Inferior parietal cortex (tissue), 1 donor: ENCODE measurements around the gene EMC6.

Experiments used
- DNase-seq: peaks from one replicate; pipeline ENCODE4 v3.0.0-alpha.2; 2016; ENCODE audit errors: extremely low spot score

Gene EMC6

DNA sequence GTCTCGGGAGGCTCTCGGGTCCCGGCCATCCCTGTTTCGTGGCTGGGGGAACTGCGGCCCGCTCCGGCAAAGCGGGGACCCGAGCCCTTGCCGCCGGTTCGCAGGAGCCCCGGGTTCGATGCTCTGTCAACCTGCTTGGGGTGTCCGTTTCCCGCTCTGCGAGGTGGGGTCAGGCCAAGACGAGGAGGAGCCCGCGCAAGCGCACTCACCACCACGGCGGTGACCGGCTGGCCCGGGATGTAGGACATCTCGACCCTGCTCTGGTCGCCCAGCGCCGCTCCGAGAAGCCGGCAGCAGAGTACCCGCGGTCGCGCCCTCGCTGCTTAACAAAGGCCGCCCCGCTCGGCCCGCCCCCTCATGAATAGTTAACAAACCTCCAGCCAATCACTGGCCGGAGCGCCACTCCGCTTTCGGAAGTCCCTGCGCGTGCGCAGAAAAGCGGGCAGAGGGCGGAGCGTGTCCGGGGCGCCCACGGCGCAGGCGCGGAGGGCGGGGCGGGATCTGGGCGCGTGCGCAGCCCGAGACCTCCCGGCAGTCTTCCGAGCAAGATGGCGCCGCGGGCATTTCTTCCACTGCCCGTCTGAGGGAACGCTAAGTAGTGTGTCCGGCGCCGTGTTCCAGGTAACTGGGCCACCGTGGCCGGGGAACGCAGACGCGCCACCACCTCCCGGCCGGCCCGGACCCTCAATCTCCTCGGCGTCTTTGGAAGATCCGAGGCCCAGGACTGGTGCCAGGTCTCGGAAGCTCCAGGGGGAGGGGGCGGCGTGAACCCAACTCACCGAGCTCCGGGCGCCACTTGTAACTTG, at the start of gene EMC6, which contains the start of gene TAX1BP3:
Gene EMC6, plus strand, starts transcription at position 534 of the 806 bp plus-strand sequence. CDS start 335 bp downstream, outside the sequence.
Gene TAX1BP3, minus strand, starts transcription at position 300 of the 806 bp plus-strand sequence. Its CDS starts 52 bp downstream, at position 248.
- DNase-seq = peak; percentile 98

DNA sequence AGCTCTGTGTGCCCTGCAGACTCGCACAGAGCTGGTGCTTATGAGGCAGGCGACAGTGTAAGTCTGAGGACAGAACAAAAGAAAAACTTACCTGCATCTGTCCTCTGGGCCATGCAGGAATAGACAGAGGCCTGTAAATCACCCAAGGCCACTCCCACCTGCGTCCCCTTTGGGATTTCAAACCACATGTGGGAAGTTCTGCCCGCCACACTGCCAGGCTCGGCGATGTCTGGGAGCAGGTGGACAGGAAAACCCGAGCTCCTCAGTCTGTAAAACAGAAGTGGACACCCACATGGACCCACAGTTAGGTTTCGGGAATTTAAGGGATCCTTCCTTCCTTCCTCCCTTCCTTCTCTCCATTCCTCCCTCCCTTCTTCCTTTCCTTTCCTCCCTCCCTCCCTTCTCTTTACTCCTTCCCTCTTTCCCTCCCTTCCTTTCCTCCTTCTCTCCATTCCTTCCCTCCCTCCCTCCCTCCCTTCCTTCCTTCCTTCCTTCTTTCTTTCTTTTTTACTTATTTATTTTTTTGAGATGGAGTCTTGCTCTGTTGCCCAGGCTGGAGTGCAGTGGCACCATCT, 47.4 kb upstream of the EMC6 start:
- no peak for DNase-seq

DNA sequence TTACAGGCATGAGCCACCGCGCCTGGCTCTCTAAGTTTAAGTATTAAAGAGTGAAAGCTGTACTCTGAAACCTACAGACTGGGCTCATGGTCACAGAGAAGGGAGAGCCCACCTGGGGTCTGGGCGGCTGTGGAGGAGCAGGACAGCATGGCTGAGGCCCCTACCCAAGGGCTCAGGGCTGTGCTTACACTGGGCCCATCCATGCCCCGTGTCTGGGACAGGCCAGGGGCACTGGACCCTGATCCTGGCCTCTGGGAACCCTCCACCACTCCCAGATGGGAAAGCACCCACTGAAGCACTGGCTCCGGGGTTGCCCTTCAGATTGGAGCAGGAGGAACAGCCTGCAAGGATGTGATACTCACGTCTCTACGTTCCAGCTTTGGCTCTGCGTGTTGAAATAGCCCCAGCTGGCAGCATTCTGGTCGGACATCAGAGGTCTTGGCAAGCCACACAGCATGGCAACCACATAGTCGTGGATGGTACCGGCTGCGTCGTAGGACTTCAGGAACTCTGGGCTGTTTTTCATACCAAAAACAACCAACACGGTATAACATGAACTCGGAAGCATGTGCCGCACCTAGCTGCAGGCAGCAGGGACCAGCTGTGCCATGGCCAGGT, 45.5 kb upstream of the EMC6 start:
- no peak for DNase-seq

DNA sequence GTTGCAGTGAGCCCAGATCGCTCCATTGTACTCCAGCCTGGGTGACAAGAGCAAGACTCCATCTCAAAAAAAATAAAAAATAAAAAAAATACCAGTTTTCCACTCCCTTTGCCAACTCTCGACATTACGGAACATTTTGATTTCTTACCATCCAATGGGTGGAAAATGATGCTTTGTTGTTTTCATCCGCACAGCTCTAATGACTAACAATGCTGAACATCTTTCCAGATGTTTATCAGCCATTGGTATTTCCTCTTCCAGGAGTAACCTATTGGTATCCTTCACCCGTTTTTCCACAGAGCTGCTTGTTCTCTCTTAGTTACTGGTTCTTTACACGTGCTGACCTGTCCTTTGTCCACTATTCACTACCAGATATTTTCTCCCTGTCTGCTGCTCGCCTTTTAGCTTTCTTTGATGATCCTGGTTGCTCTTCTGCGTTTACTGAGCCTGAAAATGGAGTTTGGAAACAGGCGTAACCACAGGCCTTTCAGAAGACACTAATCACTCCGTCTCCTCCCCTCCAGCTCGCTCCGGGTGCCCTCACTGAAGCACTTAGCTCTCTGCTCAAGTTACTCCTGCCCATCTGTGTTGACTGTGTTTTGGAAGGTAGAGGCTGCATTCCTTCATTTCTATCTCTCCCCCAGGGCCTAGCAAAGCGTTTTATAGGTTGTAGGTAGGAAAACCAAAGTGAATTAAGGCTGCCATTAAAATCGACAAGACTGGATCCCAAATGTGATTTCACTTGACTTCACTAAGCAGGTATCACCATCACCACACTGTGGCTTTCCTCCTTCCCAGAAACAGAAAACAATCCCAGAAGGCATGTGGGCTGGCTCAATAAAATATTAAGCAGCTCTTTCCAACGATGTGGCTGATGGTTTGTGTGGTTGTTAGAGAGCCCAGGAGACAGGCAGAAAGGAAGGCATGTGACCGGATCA, 41.5 kb upstream of the EMC6 start:
- DNase-seq = no peak

DNA sequence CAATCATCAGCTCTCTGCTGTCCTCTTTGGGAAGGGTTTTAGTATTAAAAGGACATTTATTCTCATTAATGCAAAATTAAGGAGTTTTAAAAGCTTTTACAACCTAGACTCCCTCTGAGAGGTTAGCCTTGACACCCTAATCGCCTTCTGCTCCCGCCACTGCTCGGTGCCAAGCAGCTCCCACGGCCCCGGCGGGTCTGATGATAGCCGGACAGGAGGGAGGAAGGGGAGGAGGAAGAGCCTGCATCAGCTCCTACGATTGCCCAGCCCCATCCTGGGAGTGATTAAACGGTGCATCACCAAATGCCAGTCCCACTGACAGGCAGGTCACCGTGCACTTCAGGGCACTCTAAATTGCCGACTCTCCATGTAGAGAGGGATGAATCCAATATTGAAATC, 40.8 kb upstream of the EMC6 start:
- DNase-seq = no peak

DNA sequence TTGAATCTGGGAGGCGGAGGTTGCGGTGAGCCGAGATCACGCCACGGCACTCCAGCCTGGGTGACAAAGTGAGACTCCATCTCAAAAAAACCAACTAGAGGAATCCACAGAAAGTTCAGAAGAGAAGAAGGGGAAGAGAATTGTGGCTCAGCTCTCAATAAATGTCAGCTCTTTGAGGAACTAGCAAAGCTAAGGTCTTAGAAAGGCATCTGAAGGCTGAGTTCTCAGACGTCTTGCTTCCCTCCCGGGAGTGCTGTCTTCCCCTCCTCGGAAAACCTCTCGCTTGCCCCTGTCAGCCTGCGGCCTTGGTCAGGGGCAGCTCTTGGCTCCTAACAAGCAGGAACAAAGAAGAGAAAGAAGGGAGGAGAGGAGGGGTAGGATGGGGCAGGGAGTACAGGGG, 37.8 kb upstream of the EMC6 start:
- no peak for DNase-seq

DNA sequence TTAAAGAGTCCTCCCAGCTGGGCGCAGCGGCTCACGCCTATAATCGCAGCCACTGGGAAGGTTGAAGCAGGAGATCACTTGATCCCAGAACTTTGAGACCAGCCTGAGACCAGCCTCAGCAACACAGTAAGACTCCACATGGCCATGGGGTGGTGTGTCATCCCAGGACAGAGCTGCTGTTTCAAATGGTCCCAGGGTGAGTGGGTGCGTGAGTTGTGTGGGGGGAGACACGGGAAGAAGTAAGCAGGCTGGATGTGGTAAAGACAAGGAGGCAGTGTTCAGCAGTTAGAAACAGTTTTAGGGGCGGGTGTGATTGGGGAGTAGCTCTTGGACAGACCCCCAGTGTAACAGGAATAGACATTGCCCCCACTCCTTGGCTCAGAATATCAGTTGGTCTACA, 36.3 kb upstream of the EMC6 start:
- DNase-seq = no peak

DNA sequence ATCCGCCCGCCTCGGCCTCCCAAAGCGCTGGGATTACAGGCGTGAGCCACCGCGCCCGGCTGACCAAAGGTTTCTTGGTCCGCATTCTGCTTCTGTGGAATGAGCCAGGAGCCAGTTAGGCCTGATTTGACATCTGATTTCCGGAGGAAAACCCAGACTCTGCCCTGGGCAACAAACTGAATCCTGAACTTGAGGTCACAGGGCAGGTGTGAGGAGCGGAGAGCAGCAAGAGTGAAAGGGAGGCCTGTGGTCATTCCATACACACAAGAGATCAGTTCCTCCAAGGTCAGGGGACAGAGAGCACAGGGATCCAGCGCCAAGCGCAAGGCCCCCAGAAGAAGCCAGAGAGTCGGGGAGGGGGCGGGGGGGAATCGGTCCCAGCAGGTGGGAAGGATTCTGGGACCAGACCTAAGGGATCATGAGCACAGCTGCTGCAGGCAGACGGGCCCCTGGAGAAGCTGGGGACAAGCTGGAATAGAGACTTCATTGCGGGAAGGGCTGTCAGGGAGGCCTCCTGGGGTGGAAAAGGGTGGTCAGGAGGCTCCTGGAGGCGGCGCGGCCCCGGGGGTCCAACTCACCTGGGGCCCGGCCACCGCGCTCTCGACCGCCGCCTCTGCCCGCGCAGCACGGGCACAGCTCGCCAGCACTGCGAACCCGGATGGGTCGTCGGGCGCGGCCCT, 33.0 kb upstream of the EMC6 start:
- no peak for DNase-seq

DNA sequence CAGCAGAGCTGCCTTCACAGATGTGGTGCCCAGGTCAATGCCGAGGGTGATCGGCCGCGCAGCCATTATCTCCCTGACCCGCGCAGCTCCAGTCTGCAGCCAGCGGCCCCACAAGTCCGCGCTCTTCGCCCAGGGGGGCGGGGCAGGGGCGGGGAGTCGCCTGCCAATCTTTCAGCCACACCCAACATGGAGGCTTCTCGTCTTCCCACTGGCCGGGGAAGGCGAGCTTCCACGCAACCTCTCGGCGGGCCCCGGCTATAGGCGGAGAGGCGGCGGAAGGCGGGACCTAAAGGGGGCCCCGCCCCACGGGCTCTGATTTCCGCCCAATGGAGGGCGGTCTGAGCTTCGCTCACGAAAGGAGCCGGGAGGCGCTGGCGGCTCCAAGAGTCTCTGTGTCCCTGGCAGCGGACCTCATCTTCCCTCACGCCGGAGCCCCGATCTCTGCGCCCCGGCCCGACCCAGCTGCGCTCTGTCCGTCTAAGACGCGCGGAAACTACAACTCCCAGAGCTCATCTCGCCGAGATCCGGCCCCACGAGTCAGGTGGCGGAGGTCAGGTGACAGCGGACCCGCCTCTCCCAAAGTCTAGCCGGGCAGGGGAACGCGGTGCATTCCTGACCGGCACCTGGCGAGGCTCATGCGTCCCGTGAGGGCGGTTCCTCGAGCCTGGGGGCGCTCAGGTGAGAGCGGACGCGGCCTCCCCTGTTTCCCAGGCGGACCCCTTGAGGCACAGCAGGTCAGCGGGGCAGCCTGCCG, 32.3 kb upstream of the EMC6 start, which contains the start of the genes CTNS and SHPK:
Gene CTNS, plus strand, starts transcription at position 607 of the 754 bp plus-strand sequence. CDS start 3,447 bp downstream, outside the sequence.
Gene SHPK, minus strand, starts transcription at position 97 of the 754 bp plus-strand sequence. Its CDS starts 31 bp downstream, at position 66.
- DNase-seq = peak; percentile 97

DNA sequence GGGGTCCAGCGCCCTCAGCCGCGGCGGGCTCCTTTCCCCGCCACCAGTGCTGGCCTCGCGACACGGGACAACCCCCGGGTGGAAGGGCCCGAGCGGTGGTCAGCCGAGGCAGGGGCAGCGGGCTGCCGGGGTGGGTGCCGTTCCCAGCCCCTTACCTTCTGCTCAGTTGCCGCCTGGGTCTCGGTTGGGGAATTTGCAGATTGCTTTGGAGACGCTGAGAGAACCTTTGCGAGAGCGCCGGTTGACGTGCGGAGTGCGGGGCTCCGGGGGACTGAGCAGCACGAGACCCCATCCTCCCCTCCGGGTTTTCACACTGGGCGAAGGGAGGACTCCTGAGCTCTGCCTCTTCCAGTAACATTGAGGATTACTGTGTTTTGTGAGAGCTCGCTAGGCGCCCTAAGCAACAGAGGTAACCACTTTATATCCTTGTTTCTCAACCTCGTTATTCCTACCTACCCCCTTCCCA, 31.7 kb upstream of the EMC6 start:
- no peak for DNase-seq

DNA sequence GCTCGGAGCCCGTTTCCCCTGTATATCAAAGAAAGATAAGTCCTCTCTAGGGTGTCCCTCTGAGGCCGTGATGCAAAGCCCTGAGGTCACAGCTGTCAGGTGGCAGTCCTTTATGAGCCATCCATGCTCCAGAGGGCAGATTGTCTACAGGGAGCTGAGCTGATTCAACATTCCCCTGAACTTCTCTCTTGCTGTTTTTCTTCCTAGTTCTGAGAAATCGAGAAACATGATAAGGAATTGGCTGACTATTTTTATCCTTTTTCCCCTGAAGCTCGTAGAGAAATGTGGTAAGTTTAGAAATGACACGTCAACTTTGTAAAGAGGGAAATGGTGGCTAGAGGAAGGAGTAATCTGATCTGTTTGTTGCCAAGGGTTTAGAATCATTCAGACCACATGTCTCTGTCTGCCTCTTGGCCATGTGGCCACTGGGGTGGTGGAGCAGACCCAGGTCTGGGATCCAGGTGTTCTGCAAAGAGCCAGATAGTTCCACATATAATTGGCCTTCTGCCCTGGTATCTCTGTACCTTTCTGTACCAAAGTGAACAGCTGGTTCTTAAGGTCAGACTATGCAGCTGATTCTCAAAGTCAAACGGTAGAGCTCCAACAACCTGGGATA, 28.5 kb upstream of the EMC6 start:
- no peak for DNase-seq

DNA sequence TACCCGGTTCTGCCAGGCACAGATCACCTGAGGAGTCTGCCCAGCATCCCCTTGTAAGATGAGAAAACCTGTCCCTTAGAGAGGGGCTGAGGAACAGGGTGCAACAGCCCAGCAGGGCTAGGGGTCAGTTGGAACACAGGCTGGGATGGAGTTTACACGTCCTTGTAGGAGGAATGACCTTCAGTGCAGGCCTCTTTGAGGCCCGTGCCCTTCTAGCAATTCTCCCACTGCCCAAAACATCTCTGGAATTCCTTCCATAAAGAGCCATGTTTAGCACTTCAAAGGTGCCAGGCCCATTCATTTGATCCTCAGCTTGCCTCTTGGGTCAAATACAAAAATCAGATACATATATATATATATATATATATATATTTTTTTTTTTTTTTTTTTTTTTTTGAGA, 27.6 kb upstream of the EMC6 start:
- DNase-seq = no peak

DNA sequence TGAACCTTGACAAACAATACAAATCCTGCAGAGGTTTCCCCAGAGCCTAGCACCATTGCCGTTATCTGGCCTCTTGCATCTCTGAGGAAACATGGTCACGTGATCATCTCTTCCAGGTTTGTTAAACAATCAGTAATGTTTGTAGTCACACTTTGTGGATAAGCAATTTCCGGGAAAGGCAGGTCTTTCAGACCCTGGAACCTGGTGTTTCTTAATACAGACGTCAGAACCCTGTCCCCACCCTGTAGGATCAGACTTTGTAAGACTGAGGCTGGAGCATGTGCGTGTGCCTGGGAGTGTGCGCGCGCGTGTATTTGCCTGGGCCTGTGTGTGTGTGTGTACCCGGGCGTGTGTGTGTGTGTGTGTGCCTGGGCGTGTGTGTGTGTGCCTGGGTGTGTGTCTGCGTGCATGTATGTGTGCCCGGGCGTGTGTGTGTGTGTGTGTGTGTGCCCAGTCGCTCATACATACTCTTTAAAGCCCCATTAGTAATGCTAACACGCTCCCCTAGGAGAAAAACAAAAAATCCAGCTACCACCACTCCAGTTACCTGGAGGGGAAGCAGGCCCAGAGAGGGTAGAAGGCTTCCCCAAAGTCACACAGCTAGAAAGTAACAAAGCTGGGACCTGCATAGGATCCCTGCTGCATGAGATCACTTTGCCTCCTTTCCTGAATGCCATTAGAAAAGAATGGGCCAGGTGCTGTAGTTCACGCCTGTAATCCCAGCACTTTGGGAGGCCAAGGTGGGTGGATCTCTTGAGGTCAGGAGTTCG, 26.7 kb upstream of the EMC6 start:
- no peak for DNase-seq

DNA sequence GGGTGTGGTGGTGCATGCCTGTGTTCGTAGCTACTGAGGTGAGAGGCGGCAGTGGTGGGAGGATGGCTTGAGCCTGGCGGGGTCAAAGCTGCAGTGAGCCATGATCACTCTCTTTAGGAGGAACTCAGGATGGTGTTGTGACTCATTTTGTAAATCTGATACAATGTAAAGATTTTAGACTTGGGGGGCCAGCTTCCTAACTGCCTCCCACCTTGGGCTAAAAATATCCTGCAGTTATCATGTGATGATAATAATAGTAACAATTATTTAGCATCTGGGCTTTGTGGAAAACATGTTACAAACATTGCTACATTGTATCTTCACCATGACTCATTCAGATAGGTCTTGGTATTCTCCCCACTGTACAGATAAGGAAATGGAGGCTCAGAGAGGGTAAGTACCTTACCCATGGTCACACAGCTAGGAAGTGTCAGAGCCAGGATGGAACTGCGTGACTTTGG, 24.7 kb upstream of the EMC6 start:
- DNase-seq = no peak

DNA sequence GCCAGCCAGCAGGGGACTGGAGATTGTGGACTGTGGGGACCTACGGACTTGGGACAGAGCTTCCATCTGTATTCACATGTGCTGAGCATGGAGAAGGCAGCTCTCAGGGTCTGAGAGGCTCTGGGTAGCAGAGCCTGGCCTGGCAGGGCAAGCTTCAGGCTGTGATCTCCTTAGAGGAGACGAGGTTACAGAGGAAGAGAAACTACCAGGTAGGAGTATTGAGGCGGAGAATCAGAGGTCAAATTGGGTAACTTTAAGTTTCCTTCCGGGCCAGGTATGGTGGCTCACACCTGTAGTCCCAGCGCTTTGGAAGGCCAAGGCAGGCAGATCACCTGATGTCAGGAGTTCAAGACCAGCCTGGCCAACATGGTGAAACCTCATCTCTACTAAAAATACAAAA, 23.3 kb upstream of the EMC6 start:
- DNase-seq = no peak

DNA sequence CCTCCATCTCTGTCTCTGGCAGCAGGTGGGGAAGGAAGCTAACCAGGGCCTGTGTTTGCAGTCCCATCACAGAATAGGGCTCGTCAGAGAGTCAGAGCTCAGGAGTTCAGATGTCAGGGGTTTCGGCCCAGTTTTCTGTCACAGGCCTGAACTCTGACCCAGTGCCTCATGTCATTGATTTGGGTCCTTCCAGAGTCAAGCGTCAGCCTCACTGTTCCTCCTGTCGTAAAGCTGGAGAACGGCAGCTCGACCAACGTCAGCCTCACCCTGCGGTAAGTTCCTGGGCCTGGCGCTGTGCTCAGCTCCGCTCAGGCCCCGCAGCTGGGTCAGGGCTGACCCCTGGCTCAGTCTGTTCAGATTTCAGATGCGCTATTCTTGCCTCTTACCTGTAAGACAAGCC, 21.4 kb upstream of the EMC6 start:
- DNase-seq = no peak

DNA sequence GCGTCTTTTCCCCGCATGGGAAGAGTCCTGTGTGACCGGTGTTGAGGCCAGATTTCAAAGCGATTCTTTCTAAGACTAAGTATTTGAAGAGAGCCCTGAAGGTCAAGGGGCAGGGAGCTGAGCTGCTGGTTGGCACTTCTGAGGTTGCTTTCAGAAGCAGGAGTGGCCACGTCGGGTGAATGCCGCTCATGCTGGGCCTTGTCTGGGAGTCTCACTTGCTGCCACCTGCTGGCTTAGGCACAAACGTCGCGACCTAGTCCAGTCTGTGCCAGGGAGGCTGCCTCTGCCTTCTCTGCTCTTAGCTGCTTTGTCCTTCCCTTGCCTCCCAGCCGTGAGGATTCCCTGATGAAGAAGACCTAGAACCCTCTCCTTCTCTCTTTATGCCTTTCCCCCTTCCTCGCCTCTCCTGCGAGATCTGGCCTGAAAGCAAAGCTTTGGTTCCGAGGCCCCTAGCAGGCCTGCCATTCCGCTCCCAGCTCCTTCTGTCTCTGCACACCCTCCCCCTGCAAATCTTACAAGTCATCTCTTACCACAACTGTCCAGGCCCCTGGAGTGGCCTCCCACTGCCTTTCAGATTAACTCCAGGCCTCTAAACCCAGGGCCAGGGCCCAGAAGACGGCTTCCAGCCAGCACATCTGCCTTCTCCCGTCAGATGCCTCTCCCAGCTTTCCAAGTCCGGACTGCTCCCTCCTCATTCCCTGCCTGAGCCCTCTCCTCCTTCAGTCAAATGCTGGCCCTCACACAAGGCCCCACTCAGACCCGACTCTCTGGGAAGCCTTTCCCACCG, 20.6 kb upstream of the EMC6 start:
- DNase-seq = peak; percentile 53

DNA sequence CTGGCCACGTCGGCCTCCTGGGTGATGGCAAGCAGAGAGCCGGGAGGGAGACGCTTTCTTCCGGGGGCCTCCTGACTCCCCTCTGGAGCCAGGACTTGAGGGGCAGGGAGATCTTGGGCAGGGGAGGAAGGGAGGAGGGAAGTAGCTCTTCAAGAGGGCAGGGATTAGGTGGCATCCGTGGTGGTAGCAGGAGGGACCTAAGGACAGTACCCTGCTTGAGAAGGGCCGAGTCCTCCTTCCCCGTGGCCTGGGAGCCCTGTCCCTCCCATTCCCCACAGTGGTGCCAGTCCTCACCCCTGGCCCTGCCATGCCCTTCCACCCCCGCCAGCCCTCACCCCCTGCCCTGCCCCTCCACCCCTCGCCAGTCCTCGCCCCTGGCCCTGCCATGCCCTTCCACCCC, 12.8 kb upstream of the EMC6 start:
- no peak for DNase-seq
